Lower leg skin (tissue), 3 donors: ENCODE measurements around the gene OTULINL.

Source experiments
- POLR2A ChIP-seq, 2 donors: fragments of 450-650 bp; IDR thresholded peaks; one replicate each; pipeline ENCODE4 v1.6.1; 2016 to 2017; ENCODE audit warnings: antibody characterized with exemption in 2 of 2, mild to moderate bottlenecking in 1 of 2, moderate library complexity in 1 of 2
- TF ChIP-seq, protein P1 (sequence below), 3 donors: fragments of 450-650 bp; IDR thresholded peaks; one replicate each; pipeline ENCODE4 v1.5.1; 2016; ENCODE audit warnings: antibody characterized with exemption in 3 of 3, mild to moderate bottlenecking in 3 of 3, moderate library complexity in 2 of 3

DNA sequence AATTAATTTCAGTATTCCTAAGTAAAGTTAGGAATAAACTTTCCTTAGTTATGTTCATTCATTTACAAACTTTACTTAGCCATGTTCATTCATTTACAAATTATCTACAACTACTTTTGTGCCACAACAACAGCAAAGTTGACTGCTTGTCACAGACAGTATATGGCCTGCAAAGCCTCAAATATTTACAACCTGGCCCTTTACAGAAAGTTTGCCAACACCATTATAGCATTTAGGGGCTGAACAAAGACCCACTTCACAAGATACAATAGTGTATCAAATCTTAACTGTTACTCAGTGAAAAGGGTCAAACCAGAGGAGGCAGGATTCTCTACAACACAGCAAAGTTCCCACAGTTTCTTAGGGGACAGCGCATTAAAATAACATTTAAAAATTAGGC is 9.7 kb upstream of the OTULINL start:
- TF ChIP-seq, protein P1, sequence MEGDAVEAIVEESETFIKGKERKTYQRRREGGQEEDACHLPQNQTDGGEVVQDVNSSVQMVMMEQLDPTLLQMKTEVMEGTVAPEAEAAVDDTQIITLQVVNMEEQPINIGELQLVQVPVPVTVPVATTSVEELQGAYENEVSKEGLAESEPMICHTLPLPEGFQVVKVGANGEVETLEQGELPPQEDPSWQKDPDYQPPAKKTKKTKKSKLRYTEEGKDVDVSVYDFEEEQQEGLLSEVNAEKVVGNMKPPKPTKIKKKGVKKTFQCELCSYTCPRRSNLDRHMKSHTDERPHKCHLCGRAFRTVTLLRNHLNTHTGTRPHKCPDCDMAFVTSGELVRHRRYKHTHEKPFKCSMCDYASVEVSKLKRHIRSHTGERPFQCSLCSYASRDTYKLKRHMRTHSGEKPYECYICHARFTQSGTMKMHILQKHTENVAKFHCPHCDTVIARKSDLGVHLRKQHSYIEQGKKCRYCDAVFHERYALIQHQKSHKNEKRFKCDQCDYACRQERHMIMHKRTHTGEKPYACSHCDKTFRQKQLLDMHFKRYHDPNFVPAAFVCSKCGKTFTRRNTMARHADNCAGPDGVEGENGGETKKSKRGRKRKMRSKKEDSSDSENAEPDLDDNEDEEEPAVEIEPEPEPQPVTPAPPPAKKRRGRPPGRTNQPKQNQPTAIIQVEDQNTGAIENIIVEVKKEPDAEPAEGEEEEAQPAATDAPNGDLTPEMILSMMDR (IDR thresholded peaks at IDR 0.05): no peak
- TF ChIP-seq POLR2A (IDR thresholded peaks at IDR 0.05): no peak
